Measurements from ENCODE around the gene SLX4.

Gene SLX4

GRCh38 chr16:3580251-3580651 is 31.2 kb downstream of the SLX4 start:
- no peak for DNase-seq (ENCODE audit: low spot score)

- DNase-seq (ENCODE audit: low spot score) = no peak
Measured at GRCh38 chr16:3579776-3580175, 31.6 kb downstream of the SLX4 start.

- no peak for DNase-seq (ENCODE audit: low spot score)
Measured at GRCh38 chr16:3578610-3579551, 32.5 kb downstream of the SLX4 start.

- DNase-seq (ENCODE audit: low spot score) = no peak
Measured at GRCh38 chr16:3578121-3578520, 33.3 kb downstream of the SLX4 start.

GRCh38 chr16:3577302-3577752 is 34.1 kb downstream of the SLX4 start, which contains the start of gene NLRC3:
TSS of gene NLRC3 (minus strand) at chr16:3577403. CDS start at chr16:3565036, 12,367 bp downstream.
- no peak for DNase-seq (ENCODE audit: low spot score)

GRCh38 chr16:3576211-3576610 is 35.2 kb downstream of the SLX4 start:
- no peak for DNase-seq (ENCODE audit: low spot score)

GRCh38 chr16:3575491-3575890 is 35.9 kb downstream of the SLX4 start:
- no peak for DNase-seq (ENCODE audit: low spot score)

GRCh38 chr16:3574195-3574594 is 37.2 kb downstream of the SLX4 start:
- no peak for DNase-seq (ENCODE audit: low spot score)

GRCh38 chr16:3573146-3573815 is 38.1 kb downstream of the SLX4 start:
- no peak for DNase-seq (ENCODE audit: low spot score)

GRCh38 chr16:3570420-3571062 is 40.9 kb downstream of the SLX4 start:
- DNase-seq (ENCODE audit: low spot score) = no peak

GRCh38 chr16:3569851-3570250 is 41.6 kb downstream of the SLX4 start:
- DNase-seq (ENCODE audit: low spot score) = no peak

GRCh38 chr16:3566990-3567389 is 44.4 kb downstream of the SLX4 start:
- DNase-seq (ENCODE audit: low spot score) = no peak

GRCh38 chr16:3564889-3565141 is 46.6 kb downstream of the SLX4 start:
- DNase-seq (ENCODE audit: low spot score) = no peak

GRCh38 chr16:3564130-3564888 is 47.1 kb downstream of the SLX4 start:
- no peak for DNase-seq (ENCODE audit: low spot score)

GRCh38 chr16:3562914-3563480 is 48.4 kb downstream of the SLX4 start:
- DNase-seq (ENCODE audit: low spot score) = no peak

GRCh38 chr16:3561626-3562025 is 49.8 kb downstream of the SLX4 start:
- no peak for DNase-seq (ENCODE audit: low spot score)

GRCh38 chr16:3554351-3554928 is 57.0 kb downstream of the SLX4 start:
- no peak for DNase-seq (ENCODE audit: low spot score)

- no peak for DNase-seq (ENCODE audit: low spot score)
Measured at GRCh38 chr16:3553138-3553923, 58.1 kb downstream of the SLX4 start.

- no peak for DNase-seq (ENCODE audit: low spot score)
Measured at GRCh38 chr16:3550851-3551847, 60.3 kb downstream of the SLX4 start.

Data from hematopoietic multipotent progenitor cell treated with erythropoietin and hydrocortisone succinate and interleukin-3 and kit ligand, for 15 days (in vitro differentiated cells).